D721Med (cell line): ENCODE measurements around the gene GATAD2B.

Source experiments
- DNase-seq: peaks from one replicate; pipeline ENCODE4 v3.0.0; 2011; ENCODE audit warnings: low spot score; ENCODE audit not compliant: insufficient read length
- FAIRE-seq: peaks from 2 replicates; lab custom pipeline; 2011; peaks lifted over from hg19 to GRCh38; lab: Jason Lieb, UNC
- CTCF ChIP-seq: IDR thresholded peaks from 2 replicates; pipeline ENCODE4 v1.5.1; 2012; ENCODE audit warnings: mild to moderate bottlenecking, control low read depth; ENCODE audit not compliant: insufficient read depth; ENCODE audit errors: missing control alignments

Gene GATAD2B

GRCh38 chr1:153800516-153800915, 122.3 kb downstream of the GATAD2B start:
- no peak for TF ChIP-seq CTCF
- FAIRE-seq, result no peak
- DNase-seq, result no peak

GRCh38 chr1:153799566-153800465, 123.0 kb downstream of the GATAD2B start:
- DNase-seq (no peak), FAIRE-seq (no peak)
- TF ChIP-seq CTCF, result no peak

GRCh38 chr1:153799016-153799415, 123.8 kb downstream of the GATAD2B start:
- FAIRE-seq, result no peak
- no peak for TF ChIP-seq CTCF
- no peak for DNase-seq

- no peak for FAIRE-seq
- TF ChIP-seq CTCF, result no peak
- DNase-seq, result no peak
Observed at GRCh38 chr1:153798468-153798780, 124.3 kb downstream of the GATAD2B start.

GRCh38 chr1:153796786-153797659, 125.7 kb downstream of the GATAD2B start:
- DNase-seq (peak; percentile 98), FAIRE-seq (peak; percentile 16)
- TF ChIP-seq CTCF, result peak; percentile 95

- TF ChIP-seq CTCF, result no peak
- DNase-seq (no peak), FAIRE-seq (no peak)
Observed at GRCh38 chr1:153795934-153796785, 126.6 kb downstream of the GATAD2B start.
